GM18507 (cell line): ENCODE results near the gene SUSD2.
A peak's percentile ranks its signal among the peaks of the same experiment; 100 is the strongest.
"Not testable (repeated sequence)": the region's sequence is repeated elsewhere in the genome, so short reads cannot be mapped to it uniquely, and the experiment has no call there.

ENCODE experiments used
- DNase-seq: peaks from one replicate; pipeline ENCODE4 v3.0.0; 2011; ENCODE audit warnings: low read depth; ENCODE audit not compliant: insufficient read length; ENCODE audit errors: extremely low spot score
- FAIRE-seq: peaks from 2 replicates; lab custom pipeline; 2011; peaks lifted over from hg19 to GRCh38; lab: Jason Lieb, UNC

The SUSD2 gene

DNA sequence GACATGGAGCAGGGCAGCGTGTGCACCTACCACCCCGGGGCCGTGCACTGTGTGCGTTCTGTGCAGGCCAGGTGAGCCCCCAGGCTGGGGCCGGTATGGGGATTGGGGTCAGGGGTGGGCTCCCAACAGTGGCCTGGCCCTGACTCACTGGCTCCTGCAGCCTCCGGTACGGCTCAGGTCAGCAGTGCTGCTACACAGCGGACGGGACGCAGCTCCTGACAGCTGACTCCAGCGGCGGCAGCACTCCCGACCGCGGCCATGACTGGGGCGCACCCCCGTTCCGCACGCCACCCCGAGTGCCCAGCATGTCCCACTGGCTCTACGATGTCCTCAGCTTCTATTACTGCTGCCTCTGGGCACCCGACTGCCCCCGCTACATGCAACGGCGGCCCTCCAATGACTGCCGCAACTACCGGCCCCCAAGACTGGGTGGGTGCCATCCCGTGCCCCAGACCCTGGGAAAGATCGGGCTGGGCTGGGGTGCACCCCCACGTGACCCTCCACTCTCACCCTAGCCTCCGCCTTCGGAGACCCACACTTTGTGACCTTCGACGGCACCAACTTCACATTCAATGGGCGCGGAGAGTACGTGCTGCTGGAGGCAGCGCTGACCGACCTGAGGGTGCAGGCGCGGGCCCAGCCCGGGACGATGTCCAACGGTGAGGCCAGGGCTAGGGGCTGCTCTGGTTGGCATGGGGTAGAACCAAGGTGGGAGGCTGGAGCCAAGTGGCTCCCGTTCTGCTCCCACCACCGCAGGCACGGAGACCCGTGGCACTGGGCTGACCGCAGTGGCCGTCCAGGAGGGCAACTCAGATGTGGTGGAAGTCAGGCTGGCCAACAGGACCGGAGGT is 4.4 kb downstream of the SUSD2 start:
- FAIRE-seq (no peak), DNase-seq (no peak)

DNA sequence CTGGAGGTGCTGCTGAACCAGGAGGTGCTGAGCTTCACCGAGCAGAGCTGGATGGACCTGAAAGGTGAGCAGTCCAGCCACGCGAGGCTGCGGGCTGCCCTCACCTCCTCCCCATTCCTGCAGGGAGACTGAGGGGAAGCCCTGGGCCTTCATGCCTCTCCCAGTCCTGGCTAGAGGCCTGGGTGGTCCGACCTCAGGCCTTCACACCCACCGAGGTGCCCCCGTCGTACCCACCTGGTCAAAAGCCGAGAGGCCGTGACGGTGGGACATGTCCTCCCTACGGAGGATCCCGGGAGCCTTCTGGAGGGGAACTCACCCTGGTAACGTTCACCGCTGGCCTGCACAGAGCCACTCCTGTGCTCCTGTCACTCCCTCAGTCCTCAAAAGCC is 5.1 kb downstream of the SUSD2 start:
- DNase-seq (no peak), FAIRE-seq (no peak)

DNA sequence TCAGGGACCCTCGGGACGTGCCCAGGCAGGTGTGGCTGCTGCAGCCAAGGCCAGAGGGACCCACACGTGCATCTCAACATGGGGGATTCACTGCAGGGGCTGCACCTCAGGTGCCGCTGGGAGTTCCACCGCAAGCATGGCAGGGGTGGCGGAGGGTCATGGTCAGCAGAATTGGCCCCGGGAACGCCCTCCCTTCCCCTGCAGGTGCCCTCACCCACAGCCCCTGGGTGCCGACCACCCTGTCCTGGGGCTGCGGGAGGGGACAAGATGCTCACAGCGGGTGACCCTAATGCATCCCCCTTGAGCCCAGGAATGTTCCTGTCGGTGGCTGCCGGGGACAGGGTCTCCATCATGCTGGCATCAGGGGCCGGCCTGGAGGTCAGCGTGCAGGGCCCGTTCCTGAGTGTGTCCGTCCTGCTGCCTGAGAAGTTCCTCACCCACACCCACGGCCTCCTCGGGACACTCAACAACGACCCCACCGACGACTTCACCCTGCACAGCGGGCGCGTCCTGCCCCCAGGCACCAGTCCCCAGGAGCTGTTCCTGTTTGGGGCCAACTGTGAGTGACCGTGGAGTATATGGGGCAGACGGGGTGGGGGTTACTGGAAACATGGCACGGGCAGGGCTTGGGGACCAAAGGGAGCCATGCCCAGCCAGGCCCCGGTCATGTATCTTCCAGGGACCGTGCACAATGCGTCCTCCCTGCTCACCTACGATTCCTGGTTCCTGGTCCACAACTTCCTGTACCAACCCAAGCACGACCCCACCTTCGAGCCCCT is 5.8 kb downstream of the SUSD2 start:
- DNase-seq, result no peak
- no peak for FAIRE-seq

DNA sequence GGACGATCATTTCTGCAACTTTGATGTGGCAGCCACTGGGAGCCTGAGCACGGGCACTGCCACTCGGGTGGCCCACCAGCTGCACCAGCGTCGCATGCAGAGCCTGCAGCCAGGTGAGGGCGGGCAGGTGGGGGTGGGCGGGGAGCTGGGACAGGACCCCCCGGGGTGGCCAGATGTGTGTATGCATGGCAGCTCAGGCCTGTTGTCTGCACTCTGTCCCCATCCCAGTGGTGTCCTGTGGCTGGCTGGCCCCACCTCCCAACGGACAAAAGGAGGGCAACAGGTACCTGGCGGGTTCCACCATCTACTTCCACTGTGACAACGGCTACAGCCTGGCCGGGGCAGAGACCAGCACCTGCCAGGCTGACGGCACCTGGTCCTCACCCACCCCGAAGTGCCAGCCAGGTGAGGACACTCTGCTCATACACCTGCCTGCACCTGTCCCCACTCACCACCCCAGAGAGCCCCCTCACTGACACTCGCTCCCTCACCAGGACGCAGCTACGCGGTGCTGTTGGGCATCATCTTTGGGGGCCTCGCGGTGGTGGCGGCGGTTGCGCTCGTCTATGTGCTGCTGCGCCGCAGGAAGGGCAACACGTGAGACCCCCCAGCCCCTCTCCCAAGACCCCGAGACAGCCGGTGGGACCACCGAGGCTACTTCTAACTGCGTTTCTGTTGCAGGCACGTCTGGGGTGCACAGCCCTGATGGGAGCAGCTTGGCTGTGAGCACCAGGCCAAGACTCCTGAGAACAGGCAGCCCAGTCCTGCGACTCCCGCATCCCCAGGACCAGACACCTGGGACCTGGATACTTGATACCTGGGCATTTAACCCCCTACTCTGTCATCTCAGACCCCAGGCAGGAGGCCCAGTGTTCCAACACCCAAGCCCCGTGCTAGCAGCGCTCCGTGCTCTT is 6.7 kb downstream of the SUSD2 start:
- DNase-seq, result no peak
- FAIRE-seq, result no peak

DNA sequence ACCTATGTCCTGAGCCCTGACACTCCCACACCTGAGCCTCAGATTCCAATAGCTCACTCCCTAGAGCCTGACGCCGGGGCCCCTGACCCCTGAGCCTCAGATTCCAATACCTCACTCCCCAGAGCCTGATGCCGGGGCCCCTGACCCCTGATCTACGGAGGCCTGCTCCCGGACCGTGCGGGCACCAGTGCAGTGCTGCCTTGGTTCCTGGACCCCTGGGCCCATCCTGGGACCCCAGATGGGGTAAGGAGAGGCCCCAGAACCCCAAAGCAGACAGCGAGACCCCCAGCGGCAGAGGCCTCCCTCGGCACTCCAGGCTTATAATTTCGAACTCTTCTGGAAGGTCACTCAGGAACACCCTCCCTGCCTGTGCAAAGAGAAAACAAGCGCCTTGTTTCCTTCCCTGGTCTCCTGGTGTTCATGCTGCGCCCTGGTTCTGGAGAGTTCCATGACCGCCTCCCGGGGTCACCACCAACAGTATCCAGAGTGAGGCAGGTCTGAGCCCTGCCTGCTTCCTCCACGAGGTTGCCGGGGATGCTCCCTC is 7.5 kb downstream of the SUSD2 start:
- DNase-seq, result no peak
- no peak for FAIRE-seq

DNA sequence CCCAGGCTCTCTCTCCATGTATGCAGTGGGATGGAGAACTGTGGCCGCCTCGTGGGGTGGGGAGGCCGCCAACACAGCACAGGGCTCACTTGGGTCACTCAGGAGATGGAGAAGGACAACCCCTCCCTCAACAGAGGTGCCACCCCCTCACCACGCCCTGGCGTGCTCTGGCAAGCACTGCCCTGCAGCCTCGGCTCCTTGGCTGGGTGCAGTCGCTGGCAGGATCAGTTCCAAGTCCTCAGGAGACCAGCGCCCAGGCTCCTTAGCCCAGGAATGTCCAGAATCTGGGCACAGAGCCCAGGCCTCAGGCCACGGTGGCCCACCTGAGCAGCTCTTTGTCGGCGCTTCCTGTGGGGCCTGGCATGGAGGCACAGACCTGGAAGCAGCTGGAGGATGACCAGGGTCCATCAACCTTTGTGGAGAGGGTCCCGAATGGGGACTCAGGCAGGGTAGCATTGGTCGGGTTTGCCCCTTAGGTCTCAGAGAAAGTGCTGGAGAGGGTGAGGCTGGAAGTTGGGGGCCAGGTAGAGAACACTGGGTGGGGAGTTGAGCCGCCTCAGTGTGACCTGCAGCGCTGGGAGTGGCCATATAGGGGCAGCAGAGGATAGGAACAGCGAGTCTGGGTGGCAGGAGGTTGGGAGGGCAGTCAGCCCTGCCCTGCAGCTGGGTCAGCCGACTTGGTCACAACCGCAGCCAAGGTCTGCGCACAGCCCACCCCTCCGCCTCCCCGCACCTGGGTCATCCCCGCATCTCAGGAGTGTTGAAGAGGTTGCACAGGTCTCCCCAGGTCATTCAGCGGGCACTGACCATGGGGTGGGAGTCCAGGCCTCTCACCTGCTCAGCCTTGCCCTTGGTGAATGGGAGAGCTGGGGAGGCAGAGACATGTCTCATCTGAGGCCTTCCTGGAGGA is 8.2 kb downstream of the SUSD2 start:
- FAIRE-seq (peak; percentile 67), DNase-seq (peak; percentile 62)

DNA sequence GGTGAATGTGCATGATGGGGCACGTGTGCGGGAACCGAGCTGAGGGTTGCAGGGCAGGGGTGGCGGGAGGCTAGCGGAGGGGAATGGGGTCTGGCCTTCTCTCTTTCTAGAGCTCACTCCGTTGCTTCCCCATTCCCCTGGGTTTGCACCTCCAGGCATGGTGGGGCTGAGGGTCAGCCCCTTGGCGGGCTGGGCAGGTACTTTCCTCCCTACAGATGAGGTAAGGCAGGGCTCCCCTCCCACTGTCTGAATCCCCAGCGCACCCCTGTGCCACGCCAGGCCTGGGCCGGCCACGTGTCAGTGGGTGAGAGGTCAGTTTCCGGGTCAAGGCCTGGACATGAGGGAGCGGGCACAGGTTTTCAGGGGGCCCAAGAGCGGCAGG is 8.9 kb downstream of the SUSD2 start:
- no peak for DNase-seq
- no peak for FAIRE-seq

DNA sequence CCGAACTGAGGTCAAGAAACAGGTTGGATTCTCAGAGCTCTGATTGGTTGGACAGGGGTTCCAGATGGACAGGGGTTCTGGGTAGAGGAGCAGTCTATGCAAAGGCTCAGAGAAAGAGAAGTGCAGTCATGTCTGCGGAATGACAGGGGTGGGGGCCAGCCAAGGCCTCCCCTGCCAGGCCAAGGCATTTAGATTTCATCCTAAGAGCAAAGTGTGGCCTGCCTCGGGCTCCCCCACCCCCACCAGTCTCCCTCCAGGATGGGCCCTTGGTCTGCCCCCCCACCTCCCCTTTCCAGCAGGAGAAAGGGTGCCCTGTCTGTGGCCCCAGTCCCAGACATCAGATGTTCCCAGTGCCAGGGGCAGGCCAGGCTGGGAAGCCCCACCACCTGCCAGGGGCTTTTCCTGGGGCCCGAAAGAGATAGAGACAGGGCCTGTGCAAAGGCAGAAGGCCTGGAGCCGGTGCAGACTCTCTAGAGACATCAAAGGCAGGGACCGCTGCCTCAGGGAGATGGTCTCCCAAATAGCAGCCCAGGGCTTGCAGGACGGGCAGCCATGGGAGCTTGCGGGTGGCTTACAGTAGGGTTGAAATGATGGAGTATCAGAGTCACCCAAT is 9.4 kb downstream of the SUSD2 start:
- FAIRE-seq (no peak), DNase-seq (no peak)

DNA sequence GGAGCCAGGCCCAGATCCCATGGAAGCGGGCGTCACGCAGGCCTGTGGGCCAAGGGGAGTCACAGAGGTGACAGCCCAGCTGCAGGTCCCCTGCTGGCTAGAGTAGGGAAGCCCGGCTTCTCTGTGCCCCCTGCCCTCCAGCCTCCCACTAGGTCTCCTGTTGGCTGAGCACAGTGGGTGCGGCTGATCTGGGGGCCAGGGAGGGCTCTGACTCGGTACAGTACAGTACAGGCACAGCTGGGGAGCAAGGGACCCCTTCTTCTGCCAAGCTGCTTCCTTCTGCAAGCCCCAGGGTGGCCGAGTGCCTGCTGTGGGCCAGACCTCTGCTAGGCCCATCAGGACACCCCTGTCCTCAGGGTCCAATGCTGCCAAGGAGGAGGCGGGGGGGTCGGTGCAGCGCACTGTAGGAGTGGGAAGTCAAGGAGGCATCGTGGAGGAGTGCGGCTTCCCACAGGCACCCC is 10.1 kb downstream of the SUSD2 start:
- DNase-seq (no peak), FAIRE-seq (no peak)

DNA sequence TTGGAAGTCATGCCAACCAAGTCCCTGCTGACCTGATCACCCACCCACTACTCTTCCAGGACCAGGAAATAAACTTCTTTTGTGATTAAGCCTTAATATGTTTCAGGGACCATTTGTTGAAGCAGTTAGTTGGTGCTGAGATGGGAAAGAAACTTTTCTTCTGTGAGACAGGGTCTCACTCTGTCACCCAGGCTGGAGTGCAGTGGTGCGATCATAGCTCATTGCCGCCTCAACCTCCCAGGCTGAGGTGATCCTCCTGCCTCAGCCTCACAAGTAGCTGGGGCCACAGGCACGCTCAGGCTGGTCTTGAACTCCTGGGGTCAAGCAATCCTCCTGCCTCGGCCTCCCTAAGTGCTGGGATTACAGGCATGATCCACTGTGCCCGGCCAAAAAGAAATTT is 10.6 kb downstream of the SUSD2 start:
- no peak for DNase-seq
- no peak for FAIRE-seq

DNA sequence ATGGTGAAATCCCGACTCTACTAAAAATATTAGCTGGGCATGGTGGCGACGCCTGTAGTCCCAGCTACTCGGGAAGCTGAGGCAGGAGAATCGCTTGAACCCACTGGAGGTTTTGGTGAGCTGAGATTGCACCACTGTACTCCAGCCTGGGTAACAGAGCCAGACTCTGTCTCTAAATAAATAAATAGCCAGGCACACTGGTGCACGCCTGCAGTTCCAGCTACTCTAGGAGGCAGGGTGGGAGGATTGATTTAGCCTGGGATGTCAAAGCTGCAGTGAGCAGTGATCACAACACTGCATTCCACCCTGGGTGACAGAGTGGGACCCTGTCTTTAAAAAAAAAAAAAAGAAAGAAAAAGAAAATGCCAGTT is 17.4 kb downstream of the SUSD2 start:
- no peak for FAIRE-seq

DNA sequence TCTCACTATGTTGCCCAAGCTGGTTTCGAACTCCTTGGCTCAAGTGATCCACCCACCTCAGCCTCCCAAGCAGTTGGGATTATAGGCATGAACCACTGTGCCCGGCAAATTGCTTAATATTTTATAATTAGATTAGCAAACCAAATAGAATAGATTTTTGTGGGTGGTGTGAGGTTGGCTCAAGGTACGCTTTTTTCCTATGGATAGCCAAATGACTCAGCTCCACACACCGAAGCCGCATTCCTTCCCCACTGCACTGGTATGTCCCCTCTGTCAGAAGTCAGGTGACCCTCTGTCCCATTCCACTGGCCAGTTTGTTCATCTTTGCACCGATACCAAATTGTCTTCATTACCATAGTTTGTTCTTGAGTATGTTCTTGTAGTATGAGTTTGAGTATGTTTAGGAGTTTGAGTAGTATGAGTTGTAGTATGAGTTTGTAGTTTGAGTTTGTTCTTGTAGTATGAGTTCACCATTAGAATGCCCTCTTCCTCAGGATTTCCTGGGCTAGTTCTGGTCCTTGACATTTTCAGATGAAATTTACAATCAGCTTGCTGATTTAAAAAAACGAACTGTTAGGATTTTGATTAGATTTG is 19.4 kb downstream of the SUSD2 start:
- DNase-seq (no peak), FAIRE-seq (no peak)

More for the DNA sequence above, 17.4 kb downstream of the SUSD2 start:
- DNase-seq, result no peak

DNA sequence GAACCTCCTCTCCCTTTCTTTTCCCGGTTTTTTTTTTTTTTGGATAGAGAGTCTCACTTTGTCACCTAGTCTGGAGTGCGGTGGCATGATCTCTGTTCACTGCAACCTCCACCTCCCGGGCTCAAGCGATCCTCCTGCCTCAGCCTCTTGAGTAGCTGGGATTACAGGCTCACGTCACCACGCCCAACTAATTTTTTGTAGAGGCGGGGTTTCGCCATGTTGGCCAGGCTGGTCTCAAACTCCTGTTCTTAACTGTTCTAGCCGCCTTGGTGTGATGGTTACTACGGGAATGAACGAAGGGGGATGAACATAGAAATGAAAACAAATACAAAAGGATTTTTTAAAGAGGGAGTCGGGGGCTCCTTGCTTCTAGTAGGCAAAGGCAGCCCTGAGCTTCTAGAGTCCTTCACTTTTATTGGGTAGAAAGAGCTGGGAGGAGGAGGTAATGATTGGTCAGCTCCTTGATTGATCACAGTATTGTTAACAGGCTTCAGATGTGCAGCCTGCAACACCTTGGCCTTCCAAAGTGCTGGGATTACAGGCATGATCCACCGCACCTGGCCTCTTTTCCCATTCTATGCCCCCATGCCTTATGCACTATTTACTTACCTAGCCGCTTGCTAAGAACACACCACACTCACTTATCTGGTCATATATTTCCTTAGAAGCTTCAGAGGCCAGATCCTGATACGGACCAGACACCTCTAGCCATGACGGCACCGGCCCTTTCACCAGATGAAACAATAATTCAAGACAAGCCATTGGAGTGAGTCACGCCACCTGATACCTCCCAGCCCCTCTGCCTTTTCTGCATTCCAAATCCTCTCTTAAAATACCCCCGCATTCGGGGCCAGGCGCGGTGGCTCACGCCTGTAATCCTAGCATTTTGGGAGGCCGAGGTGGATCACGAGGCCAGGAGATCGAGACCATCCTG is 20.7 kb downstream of the SUSD2 start:
- no peak for DNase-seq

DNA sequence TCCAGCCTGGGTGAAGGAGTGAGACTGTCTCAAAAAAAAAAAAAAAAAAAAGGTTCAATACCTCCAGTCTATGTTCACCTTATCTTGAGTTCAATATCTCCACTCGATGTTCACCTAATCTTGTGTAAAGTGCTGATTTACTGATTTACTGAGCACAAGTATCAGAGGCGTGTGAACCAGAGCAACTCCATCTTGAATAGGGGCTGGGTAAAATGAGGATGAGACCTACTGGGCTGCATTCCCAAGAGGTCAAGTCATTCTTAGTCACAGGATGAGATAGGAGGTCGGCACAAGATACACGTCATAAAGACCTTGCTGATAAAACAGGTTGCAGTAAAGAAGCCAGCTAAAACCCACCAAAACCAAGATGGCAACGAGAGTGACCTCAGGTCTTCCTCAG is 22.6 kb downstream of the SUSD2 start:
- not testable (repeated sequence) for FAIRE-seq

More for the DNA sequence above, 20.7 kb downstream of the SUSD2 start:
- no peak for FAIRE-seq

DNA sequence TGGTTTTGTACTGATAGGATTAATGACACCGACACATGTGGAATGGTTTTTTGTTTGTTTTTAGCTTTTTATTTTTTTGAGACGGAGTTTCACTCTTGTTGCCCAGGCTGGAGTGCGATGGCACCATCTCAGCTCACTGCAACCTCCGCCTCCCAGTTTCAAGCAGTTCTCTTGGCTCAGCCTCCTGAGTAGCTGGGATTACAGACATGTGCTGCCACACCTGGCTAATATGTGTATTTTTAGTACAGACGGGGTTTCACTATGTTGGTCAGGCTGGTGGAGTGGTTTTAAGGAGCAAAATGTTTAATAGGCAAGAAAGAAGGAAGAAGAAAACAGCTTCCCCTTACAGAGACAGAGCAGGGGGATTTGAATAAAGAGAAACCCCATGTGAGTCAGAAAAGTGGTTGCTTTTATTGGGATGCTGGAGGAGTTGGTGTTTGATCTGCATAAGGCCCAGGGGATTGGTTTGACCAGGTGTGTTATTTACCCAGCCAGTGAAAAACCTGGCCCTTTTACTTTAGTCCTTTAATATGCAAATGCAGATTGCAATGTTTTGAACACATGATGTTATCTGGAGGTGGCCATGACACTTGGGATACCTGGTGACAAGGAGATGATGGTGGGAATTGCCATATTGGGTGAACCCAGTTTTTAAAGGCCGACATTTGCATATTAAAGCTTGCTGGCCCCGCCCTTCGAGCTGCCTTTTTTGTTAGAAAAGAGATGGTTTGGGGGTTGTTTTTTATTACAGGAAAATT is 24.3 kb downstream of the SUSD2 start:
- FAIRE-seq, result no peak
- no peak for DNase-seq

More for the DNA sequence above, 22.6 kb downstream of the SUSD2 start:
- DNase-seq, result not testable (repeated sequence)
